GM19455 (cell line): ENCODE measurements around the gene ZNF582.

Source experiments
- ATAC-seq: cut with Tn5 transposase; IDR thresholded peaks from one replicate; pipeline ENCODE4 v1.9.1; 2021; ENCODE audit not compliant: unreplicated experiment

The ZNF582 gene

GRCh38 chr19:56393119-56394012 lies at the start of gene ZNF582:
Gene ZNF582, minus strand, starts transcription at chr19:56393534. Its CDS starts 1,782 bp downstream, at chr19:56391752.
- ATAC-seq = peak; percentile 78

- ATAC-seq = no peak
These were observed 48.0 kb upstream of the ZNF582 start for GRCh38 chr19:56441206-56441792.

GRCh38 chr19:56423985-56424353 lies 30.6 kb upstream of the ZNF582 start:
- no peak for ATAC-seq

- no peak for ATAC-seq
These were observed 30.1 kb upstream of the ZNF582 start for GRCh38 chr19:56423276-56423984.

- no peak for ATAC-seq
These were observed 11.7 kb upstream of the ZNF582 start for GRCh38 chr19:56405062-56405461.

GRCh38 chr19:56404705-56405056 lies 11.3 kb upstream of the ZNF582 start:
- ATAC-seq = no peak

GRCh38 chr19:56403764-56404704 lies 10.7 kb upstream of the ZNF582 start, which contains the start of gene ZNF583:
Gene ZNF583, plus strand, starts transcription at chr19:56404332. Its CDS starts 2,783 bp downstream, at chr19:56407115.
- ATAC-seq = peak; percentile 84

- no peak for ATAC-seq
These were observed 9.9 kb upstream of the ZNF582 start for GRCh38 chr19:56403261-56403660.

- no peak for ATAC-seq
These were observed 7.2 kb upstream of the ZNF582 start for GRCh38 chr19:56400485-56400884.

- no peak for ATAC-seq
These were observed 5.5 kb upstream of the ZNF582 start for GRCh38 chr19:56398809-56399208.

GRCh38 chr19:56383826-56384605 lies 9.3 kb downstream of the ZNF582 start:
- ATAC-seq = no peak

GRCh38 chr19:56377105-56377924 lies 16.0 kb downstream of the ZNF582 start:
- ATAC-seq = no peak

GRCh38 chr19:56372281-56372680 lies 21.1 kb downstream of the ZNF582 start:
- no peak for ATAC-seq

- no peak for ATAC-seq
These were observed 23.3 kb downstream of the ZNF582 start for GRCh38 chr19:56369886-56370676.

GRCh38 chr19:56367829-56368711 lies 25.3 kb downstream of the ZNF582 start:
- ATAC-seq = no peak

- no peak for ATAC-seq
These were observed 32.5 kb downstream of the ZNF582 start for GRCh38 chr19:56360841-56361240.

GRCh38 chr19:56356944-56357343 lies 36.4 kb downstream of the ZNF582 start:
- no peak for ATAC-seq
